ENCODE data around the gene NEMP1.

DNA sequence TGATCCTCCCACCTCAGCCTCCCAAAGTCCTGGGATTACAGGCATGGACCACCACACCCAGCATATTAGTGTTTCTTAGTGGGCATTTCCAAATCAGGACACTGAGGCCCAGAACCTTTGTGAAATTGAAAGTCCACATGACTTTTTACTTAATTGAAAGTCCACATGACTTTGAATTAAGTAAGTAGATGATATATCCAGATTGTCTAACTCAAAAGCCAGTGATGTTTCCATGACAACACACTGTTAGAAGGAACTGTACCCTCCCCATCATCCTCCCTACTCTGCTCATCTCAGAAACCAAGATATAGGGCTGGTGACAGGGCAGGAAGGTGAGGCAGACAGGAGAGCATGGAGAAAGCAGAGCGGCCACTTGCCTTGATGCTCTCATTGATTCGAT lies 35.9 kb downstream of the NEMP1 start:
- TF ChIP-seq, protein P1, sequence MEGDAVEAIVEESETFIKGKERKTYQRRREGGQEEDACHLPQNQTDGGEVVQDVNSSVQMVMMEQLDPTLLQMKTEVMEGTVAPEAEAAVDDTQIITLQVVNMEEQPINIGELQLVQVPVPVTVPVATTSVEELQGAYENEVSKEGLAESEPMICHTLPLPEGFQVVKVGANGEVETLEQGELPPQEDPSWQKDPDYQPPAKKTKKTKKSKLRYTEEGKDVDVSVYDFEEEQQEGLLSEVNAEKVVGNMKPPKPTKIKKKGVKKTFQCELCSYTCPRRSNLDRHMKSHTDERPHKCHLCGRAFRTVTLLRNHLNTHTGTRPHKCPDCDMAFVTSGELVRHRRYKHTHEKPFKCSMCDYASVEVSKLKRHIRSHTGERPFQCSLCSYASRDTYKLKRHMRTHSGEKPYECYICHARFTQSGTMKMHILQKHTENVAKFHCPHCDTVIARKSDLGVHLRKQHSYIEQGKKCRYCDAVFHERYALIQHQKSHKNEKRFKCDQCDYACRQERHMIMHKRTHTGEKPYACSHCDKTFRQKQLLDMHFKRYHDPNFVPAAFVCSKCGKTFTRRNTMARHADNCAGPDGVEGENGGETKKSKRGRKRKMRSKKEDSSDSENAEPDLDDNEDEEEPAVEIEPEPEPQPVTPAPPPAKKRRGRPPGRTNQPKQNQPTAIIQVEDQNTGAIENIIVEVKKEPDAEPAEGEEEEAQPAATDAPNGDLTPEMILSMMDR (conservative IDR thresholded peaks at IDR 0.05) = no peak
- TF ChIP-seq EZH2 (IDR thresholded peaks at IDR 0.05; ENCODE audit: low read depth) = no peak

All from PC-9 (cell line).